HL-60 (cell line): Measurements from ENCODE around the gene SETMAR.

ENCODE experiments used
- CTCF ChIP-seq: IDR thresholded peaks from one replicate; pipeline ENCODE4 v1.5.1; 2011; ENCODE audit warnings: low read length, control low read depth, inconsistent platforms; ENCODE audit not compliant: insufficient read depth
- REST ChIP-seq: IDR thresholded peaks from 2 replicates; pipeline ENCODE4 v1.6.1; 2012; ENCODE audit warnings: low read depth; ENCODE audit not compliant: insufficient replicate concordance

GRCh38 chr3:4340077-4340410, 36.9 kb downstream of the SETMAR start:
- no peak for TF ChIP-seq CTCF
- TF ChIP-seq REST = no peak
